Astrocyte (in vitro differentiated cells and primary cell): ENCODE results near the gene GPD1. TPM values are rescaled to one million over a fixed set of nuclear protein-coding genes. Genes with fewer than 3 reads are reported as not detected.

Source experiments
- DNase-seq: peaks from one replicate; pipeline ENCODE4 v3.0.0-alpha.2; 2010; ENCODE audit warnings: low read depth
- FAIRE-seq: peaks from 2 replicates; lab custom pipeline; 2011; peaks lifted over from hg19 to GRCh38; lab: Jason Lieb, UNC
- H2AFZ ChIP-seq: 2 replicates; pipeline ENCODE4 v1.6.0; 2012; ENCODE audit warnings: low read depth, low read length, inconsistent platforms
- H3K27ac ChIP-seq: 2 replicates; pipeline ENCODE4 v1.5.1; 2011; ENCODE audit warnings: low read depth, low read length, inconsistent platforms
- H3K27me3 ChIP-seq: 2 replicates; pipeline ENCODE4 v1.6.0; 2011; ENCODE audit warnings: low read length, inconsistent platforms; ENCODE audit not compliant: insufficient read depth
- H3K36me3 ChIP-seq: 2 replicates; pipeline ENCODE4 v1.5.1; 2011; ENCODE audit warnings: low read length, inconsistent platforms; ENCODE audit not compliant: insufficient read depth
- H3K4me1 ChIP-seq: 2 replicates; pipeline ENCODE4 v1.5.1; 2011; ENCODE audit warnings: low read length, inconsistent platforms; ENCODE audit not compliant: insufficient read depth
- H3K4me2 ChIP-seq: 2 replicates; pipeline ENCODE4 v1.6.0; 2012; ENCODE audit warnings: low read length, inconsistent platforms
- H3K4me3 ChIP-seq: 2 replicates; pipeline ENCODE4 v1.5.1; 2011; ENCODE audit warnings: low read depth, mild to moderate bottlenecking, low read length, inconsistent platforms; ENCODE audit not compliant: insufficient read depth
- H3K79me2 ChIP-seq: 2 replicates; pipeline ENCODE4 v1.6.0; 2012; ENCODE audit warnings: mild to moderate bottlenecking, low read length, inconsistent platforms; ENCODE audit not compliant: insufficient read depth
- H3K9ac ChIP-seq: 2 replicates; pipeline ENCODE4 v1.6.0; 2012; ENCODE audit warnings: mild to moderate bottlenecking, low read length, inconsistent platforms
- H3K9me3 ChIP-seq: 2 replicates; pipeline ENCODE4 v1.5.1; 2012; ENCODE audit warnings: low read depth, mild to moderate bottlenecking, low read length, inconsistent platforms; ENCODE audit not compliant: insufficient read depth
- H4K20me1 ChIP-seq: 2 replicates; pipeline ENCODE4 v1.6.0; 2012; ENCODE audit warnings: low read length, inconsistent platforms; ENCODE audit not compliant: insufficient read depth
- H3K27ac Mint-ChIP-seq: one replicate; pipeline ENCODE4 v1.8.0; 2021; ENCODE audit warnings: mild to moderate bottlenecking, mixed read lengths; ENCODE audit not compliant: unreplicated experiment
- H3K27me3 Mint-ChIP-seq: one replicate; pipeline ENCODE4 v1.8.0; 2021; ENCODE audit warnings: low read depth, mixed read lengths; ENCODE audit not compliant: unreplicated experiment
- H3K36me3 Mint-ChIP-seq: one replicate; pipeline ENCODE4 v1.8.0; 2021; ENCODE audit warnings: low read depth, mixed read lengths; ENCODE audit not compliant: unreplicated experiment
- H3K4me1 Mint-ChIP-seq: one replicate; pipeline ENCODE4 v1.8.0; 2021; ENCODE audit warnings: low read depth, mixed read lengths; ENCODE audit not compliant: unreplicated experiment
- H3K4me3 Mint-ChIP-seq: one replicate; pipeline ENCODE4 v1.8.0; 2021; ENCODE audit warnings: mild to moderate bottlenecking, moderate library complexity, mixed read lengths; ENCODE audit not compliant: unreplicated experiment
- H3K9me3 Mint-ChIP-seq: one replicate; pipeline ENCODE4 v1.8.0; 2021; ENCODE audit warnings: mild to moderate bottlenecking, mixed read lengths; ENCODE audit not compliant: unreplicated experiment
- EZH2 ChIP-seq: IDR thresholded peaks from 2 replicates; pipeline ENCODE4 v1.6.1; 2012; ENCODE audit warnings: mild to moderate bottlenecking, low read length, inconsistent platforms; ENCODE audit not compliant: insufficient read depth
- total RNA-seq: library from RNA; stranded (reverse); gene quantifications from 2 replicates; pipeline ENCODE4 v1.2.1, GENCODE V29; 2021
- TF ChIP-seq, protein P1 (sequence below): IDR thresholded peaks from 2 replicates; pipeline ENCODE4 v1.5.1; 2011; ENCODE audit warnings: low read depth, mild to moderate bottlenecking, inconsistent platforms, low read length, moderate library complexity; ENCODE audit not compliant: insufficient read depth

The GPD1 gene
- total RNA-seq, 1 donor from 2014 or later, result 0.59 TPM

DNA sequence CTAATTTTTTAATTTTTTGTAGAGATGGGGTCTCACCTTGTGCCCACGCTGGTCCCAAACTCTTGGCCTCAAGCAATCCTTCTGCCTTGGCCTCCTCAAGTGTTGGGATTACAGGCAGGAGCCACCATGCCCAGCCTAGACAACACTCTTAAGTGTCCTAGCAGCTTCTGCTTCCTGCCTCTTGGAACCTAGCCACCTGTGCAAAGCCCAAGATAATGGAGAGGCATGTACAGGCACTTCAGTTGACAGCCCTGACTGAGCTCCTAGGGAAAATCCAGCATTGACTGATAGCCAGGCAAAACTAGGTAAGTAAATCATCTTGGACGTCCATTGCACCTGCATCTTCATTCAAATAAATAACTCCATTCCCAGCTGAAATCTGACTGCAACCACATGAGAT, 23.7 kb downstream of the GPD1 start:
- Histone ChIP-seq H2AFZ (no peak overlapping the region), H3K36me3 (peaks cover 31% of the 10 kb centered on the region), H3K79me2 (peaks cover 3% of the 10 kb centered on the region), H3K9ac (no peak overlapping the region), H3K27ac (no peak overlapping the region), H3K4me1 (no peaks in the 10 kb centered on the region), H3K27me3 (no peaks in the 10 kb centered on the region), H4K20me1 (peaks cover 5% of the 10 kb centered on the region), H3K9me3 (no peaks in the 10 kb centered on the region), H3K4me2 (no peak overlapping the region), H3K4me3 (no peak overlapping the region)
- no peak for FAIRE-seq
- Mint-ChIP-seq H3K36me3 (peaks cover 22% of the 10 kb centered on the region), H3K4me3 (no peak overlapping the region), H3K4me1 (peaks cover 9% of the 10 kb centered on the region), H3K27me3 (no peaks in the 10 kb centered on the region), H3K27ac (peak overlapping the region; percentile 6), H3K9me3 (no peaks in the 10 kb centered on the region)
- DNase-seq, result no peak
- TF ChIP-seq, protein P1, sequence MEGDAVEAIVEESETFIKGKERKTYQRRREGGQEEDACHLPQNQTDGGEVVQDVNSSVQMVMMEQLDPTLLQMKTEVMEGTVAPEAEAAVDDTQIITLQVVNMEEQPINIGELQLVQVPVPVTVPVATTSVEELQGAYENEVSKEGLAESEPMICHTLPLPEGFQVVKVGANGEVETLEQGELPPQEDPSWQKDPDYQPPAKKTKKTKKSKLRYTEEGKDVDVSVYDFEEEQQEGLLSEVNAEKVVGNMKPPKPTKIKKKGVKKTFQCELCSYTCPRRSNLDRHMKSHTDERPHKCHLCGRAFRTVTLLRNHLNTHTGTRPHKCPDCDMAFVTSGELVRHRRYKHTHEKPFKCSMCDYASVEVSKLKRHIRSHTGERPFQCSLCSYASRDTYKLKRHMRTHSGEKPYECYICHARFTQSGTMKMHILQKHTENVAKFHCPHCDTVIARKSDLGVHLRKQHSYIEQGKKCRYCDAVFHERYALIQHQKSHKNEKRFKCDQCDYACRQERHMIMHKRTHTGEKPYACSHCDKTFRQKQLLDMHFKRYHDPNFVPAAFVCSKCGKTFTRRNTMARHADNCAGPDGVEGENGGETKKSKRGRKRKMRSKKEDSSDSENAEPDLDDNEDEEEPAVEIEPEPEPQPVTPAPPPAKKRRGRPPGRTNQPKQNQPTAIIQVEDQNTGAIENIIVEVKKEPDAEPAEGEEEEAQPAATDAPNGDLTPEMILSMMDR, result no peak
- no peak for TF ChIP-seq EZH2

DNA sequence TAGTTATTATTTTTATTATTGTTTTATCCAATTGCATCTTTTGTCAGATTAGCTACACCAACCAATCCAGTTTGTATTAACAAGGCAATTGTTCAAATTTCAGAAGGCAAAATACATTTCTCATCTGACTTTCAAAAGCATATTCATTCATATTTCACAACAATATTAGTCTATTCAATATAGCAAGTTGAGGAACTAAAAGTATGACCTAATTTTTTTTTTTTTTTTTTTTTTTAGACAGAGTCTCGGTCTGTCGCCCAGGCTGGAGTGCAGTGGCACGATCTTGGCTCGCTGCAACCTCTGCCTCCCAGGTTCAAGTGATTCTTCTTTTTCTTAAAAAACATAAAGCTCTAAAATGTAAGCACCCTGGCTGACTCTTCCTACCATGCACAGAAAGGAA, 25.5 kb downstream of the GPD1 start:
- Mint-ChIP-seq H3K27ac (no peak overlapping the region), H3K27me3 (no peaks in the 10 kb centered on the region), H3K36me3 (peaks cover 21% of the 10 kb centered on the region), H3K4me1 (peaks cover 9% of the 10 kb centered on the region), H3K9me3 (no peaks in the 10 kb centered on the region), H3K4me3 (no peak overlapping the region)
- Histone ChIP-seq H3K4me3 (no peak overlapping the region), H3K27me3 (no peaks in the 10 kb centered on the region), H3K4me2 (no peak overlapping the region), H3K9ac (no peak overlapping the region), H3K27ac (no peak overlapping the region), H3K79me2 (peaks cover 3% of the 10 kb centered on the region), H3K9me3 (no peaks in the 10 kb centered on the region), H2AFZ (no peak overlapping the region), H3K36me3 (peaks cover 42% of the 10 kb centered on the region), H4K20me1 (peaks cover 12% of the 10 kb centered on the region), H3K4me1 (no peaks in the 10 kb centered on the region)
- DNase-seq (no peak), FAIRE-seq (no peak)
- TF ChIP-seq, protein P1, result no peak
- TF ChIP-seq EZH2, result no peak

DNA sequence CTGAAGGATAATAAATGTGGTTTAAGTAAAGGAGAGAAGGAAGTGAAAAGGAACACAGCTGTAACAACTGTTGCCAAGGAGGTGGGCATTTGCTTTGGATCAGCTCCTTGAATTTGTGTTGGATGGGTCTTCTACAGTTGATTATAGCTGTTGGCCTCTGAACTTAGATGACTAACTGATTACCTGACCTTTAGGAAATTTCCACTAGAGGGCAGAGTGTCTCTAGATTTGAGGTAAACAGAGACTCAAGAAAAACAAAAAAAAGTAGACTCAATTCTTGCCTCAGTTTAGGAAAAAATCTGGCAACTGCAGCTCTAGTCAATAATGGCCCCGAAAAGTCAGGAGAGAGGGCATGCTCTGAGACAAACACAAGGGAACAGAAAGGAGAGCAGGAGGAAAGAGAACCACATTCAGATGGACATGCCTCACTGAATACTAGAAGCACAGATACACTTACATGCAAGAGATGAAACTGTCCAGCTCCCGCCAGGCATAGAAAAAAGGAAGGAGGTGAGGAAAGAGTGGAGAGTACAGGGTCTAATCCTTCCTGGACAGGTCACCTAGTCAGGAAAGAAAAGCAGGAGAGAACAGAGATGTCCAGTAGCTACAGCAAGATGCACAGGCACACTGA, 28.8 kb downstream of the GPD1 start:
- H3K27ac Mint-ChIP-seq, result peak overlapping the region; percentile 11
- FAIRE-seq (no peak), DNase-seq (no peak)
- no peak overlapping the region for H3K4me3 Mint-ChIP-seq
- Histone ChIP-seq H2AFZ (no peak overlapping the region), H3K27ac (no peak overlapping the region), H3K4me2 (no peak overlapping the region), H3K79me2 (no peaks in the 10 kb centered on the region), H4K20me1 (peaks cover 12% of the 10 kb centered on the region), H3K4me3 (no peak overlapping the region), H3K36me3 (peaks cover 57% of the 10 kb centered on the region), H3K27me3 (no peaks in the 10 kb centered on the region), H3K9me3 (no peaks in the 10 kb centered on the region), H3K4me1 (no peaks in the 10 kb centered on the region), H3K9ac (no peak overlapping the region)
- H3K4me1 Mint-ChIP-seq, result peaks cover 12% of the 10 kb centered on the region
- TF ChIP-seq, protein P1, result no peak
- TF ChIP-seq EZH2, result no peak
- no peaks in the 10 kb centered on the region for H3K9me3 Mint-ChIP-seq
- no peaks in the 10 kb centered on the region for H3K27me3 Mint-ChIP-seq
- peaks cover 20% of the 10 kb centered on the region for H3K36me3 Mint-ChIP-seq
